Breast epithelium (tissue), 3 donors: ENCODE results near the gene CNTNAP2.

ENCODE experiments used
- CTCF ChIP-seq, 3 donors: fragments of 450-650 bp; IDR thresholded peaks; one replicate each; pipeline ENCODE4 v1.5.1; 2016 to 2017; ENCODE audit warnings: antibody characterized with exemption in 3 of 3, mild to moderate bottlenecking in 3 of 3, moderate library complexity in 3 of 3
- POLR2A ChIP-seq: fragments of 450-650 bp; IDR thresholded peaks from one replicate; pipeline ENCODE4 v1.6.1; 2016; ENCODE audit warnings: antibody characterized with exemption, mild to moderate bottlenecking, moderate library complexity
- POLR2AphosphoS5 ChIP-seq, 3 donors: sonication (generic); formaldehyde crosslinking; IDR thresholded peaks; one replicate each; pipeline ENCODE4 v1.6.1; 2017; ENCODE audit warnings: antibody characterized with exemption in 3 of 3

- no peak for TF ChIP-seq CTCF (IDR thresholded peaks at IDR 0.05)
- no peak for TF ChIP-seq POLR2A
- TF ChIP-seq POLR2AphosphoS5 (IDR thresholded peaks at IDR 0.05), result no peak
Observed at GRCh38 chr7:147412109-147412508, 1295.5 kb downstream of the CNTNAP2 start.
